ENCODE measurements around the gene MAS1L. TPM values are rescaled to one million over a fixed set of nuclear protein-coding genes. Genes with fewer than 3 reads are reported as not detected.

Gene MAS1L
- polyA plus RNA-seq, 1 experiment = not detected

DNA sequence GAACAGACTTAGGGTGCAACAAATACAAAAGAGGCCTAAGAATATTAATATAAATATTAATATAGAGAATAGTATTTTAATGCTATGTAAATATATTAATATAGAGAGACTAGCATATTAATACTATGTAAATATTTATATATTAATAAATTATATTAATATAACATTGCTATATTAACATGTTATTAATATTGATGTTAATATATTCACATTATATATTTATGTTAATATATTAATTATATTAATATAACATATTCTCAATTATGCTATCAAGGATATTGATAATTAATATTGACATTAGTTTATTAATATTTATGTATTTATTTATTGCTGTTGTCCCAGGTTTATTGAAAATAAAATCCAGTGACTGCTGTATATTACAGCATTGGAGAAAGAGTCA lies 1.1 kb upstream of the MAS1L start:
- CTCF ChIA-PET = no interaction called here
- POLR2A ChIA-PET = no interaction called here

DNA sequence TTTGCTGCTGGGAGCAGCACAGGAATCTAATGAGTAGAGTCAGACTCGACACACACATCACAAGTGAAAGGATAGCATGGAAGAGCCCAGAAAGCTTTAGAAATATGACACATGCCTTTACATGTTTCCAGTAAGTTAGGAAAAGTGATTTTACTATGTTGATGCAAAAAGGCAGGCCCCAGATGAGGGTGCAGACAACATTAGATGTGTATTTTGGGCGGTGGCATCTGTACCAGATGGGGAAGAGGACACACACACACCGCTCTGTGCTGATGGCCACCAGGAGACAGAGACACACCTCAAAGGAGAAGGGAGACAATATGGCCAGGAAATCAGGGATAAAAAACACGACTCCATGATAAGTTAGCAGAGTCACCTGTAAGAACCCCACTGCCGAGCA lies 625 bp downstream of the MAS1L start:
- Histone ChIP-seq H3K9me3 (ENCODE audit: control insufficient read depth, insufficient read depth, low read length) (0 out of 2 replicates have a peak, but pooled peaks cover 3% of the 10 kb centered on the region), H3K27ac (ENCODE audit: low read depth, low read length) (no peak overlapping the region), H3K4me3 (ENCODE audit: low read depth, low read length) (no peak overlapping the region), H3K27me3 (ENCODE audit: control insufficient read depth, insufficient read depth, low read length) (no peaks in the 10 kb centered on the region)
- CTCF ChIA-PET = no interaction called here
- TF ChIP-seq CTCF (IDR thresholded peaks at IDR 0.05; ENCODE audit: low read depth, low read length) = no peak
- DNase-seq (ENCODE audit: low read depth, low spot score) = no peak
- POLR2A ChIA-PET = no interaction called here

More for the DNA sequence above, 1.1 kb upstream of the MAS1L start:
- TF ChIP-seq CTCF (IDR thresholded peaks at IDR 0.05; ENCODE audit: low read depth, low read length) = no peak
- Histone ChIP-seq H3K4me3 (ENCODE audit: low read depth, low read length) (no peak overlapping the region), H3K27ac (ENCODE audit: low read depth, low read length) (no peak overlapping the region), H3K9me3 (ENCODE audit: control insufficient read depth, insufficient read depth, low read length) (0 out of 2 replicates have a peak, but pooled peaks cover 3% of the 10 kb centered on the region), H3K27me3 (ENCODE audit: control insufficient read depth, insufficient read depth, low read length) (no peaks in the 10 kb centered on the region)
- no peak for DNase-seq (ENCODE audit: low read depth, low spot score)

DNA sequence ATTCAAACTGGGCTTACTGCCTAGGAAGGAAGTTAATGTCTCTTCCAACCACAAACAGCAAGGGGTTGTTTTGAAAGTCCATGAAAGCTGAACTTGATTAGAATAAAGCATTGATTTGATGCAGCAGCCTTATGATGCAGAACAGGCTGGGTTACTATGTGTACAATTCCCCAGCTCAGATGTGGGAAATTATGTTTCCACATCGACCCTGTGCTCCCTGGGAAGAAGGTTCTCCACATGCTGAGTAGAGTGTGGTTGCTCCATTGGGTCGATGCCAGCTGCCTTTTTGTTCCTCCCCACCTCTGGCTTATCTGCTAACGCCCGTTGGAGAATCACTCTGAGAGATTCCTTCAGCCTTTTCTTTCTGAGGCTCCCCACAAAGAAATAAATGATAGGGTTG lies 1.2 kb downstream of the MAS1L start:
- ChIA-PET CTCF (no interaction called here), POLR2A (no interaction called here)
- TF ChIP-seq CTCF (IDR thresholded peaks at IDR 0.05; ENCODE audit: low read depth, low read length) = no peak
- H3K27me3 ChIP-seq (ENCODE audit: control insufficient read depth, insufficient read depth, low read length) = no peaks in the 10 kb centered on the region
- H3K27ac ChIP-seq (ENCODE audit: low read depth, low read length) = no peak overlapping the region
- H3K4me3 ChIP-seq (ENCODE audit: low read depth, low read length) = no peak overlapping the region
- H3K9me3 ChIP-seq (ENCODE audit: control insufficient read depth, insufficient read depth, low read length) = 0 out of 2 replicates have a peak, but pooled peaks cover 3% of the 10 kb centered on the region
- DNase-seq (ENCODE audit: low read depth, low spot score) = no peak

DNA sequence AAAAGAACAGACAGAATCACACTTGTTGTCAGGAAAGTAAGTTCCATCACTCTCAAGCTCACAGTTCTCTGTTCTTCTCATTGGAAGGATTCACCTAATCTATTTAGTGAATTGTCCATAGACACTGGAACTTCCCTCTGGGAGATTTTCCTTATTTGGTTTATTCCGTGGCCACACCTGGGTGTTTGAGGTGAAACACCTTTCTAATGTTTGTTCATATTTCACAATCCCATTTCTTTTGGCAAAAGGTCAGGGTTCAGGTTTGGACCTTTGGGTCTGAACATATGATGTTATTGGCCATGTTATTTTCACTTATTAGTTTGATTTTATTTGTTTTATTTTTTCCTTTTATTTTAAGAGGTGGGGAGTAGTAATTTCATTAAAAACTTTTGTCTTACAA lies 4.0 kb downstream of the MAS1L start:
- no peak for DNase-seq (ENCODE audit: low read depth, low spot score)
- TF ChIP-seq CTCF (IDR thresholded peaks at IDR 0.05; ENCODE audit: low read depth, low read length) = no peak
- ChIA-PET POLR2A (no interaction called here), CTCF (no interaction called here)
- Histone ChIP-seq H3K27ac (ENCODE audit: low read depth, low read length) (no peak overlapping the region), H3K27me3 (ENCODE audit: control insufficient read depth, insufficient read depth, low read length) (no peaks in the 10 kb centered on the region), H3K4me3 (ENCODE audit: low read depth, low read length) (no peak overlapping the region), H3K9me3 (ENCODE audit: control insufficient read depth, insufficient read depth, low read length) (peaks cover 3% of the 10 kb centered on the region; the same call in 1 of the 2 replicates)

DNA sequence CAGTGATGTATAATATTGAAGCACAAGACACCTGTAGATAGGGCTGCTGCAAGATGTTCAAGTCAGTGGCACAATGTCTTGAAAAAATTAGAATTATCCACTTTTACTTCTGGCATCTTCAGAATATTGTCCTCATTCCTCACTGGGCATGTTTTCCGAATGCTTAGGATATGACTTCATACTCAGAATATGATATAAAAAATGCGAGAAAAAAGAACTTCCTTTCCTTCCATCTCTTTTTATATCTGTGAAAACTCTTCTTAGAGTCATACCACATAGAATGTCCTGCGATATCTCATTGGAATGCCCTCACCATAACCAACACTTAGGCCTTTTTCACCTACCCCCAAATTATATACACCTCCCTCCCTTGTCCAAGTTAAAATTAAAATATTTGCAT lies 4.6 kb downstream of the MAS1L start:
- Histone ChIP-seq H3K27me3 (ENCODE audit: control insufficient read depth, insufficient read depth, low read length) (no peaks in the 10 kb centered on the region), H3K9me3 (ENCODE audit: control insufficient read depth, insufficient read depth, low read length) (peaks cover 3% of the 10 kb centered on the region; the same call in 1 of the 2 replicates), H3K27ac (ENCODE audit: low read depth, low read length) (no peak overlapping the region), H3K4me3 (ENCODE audit: low read depth, low read length) (no peak overlapping the region)
- no peak for DNase-seq (ENCODE audit: low read depth, low spot score)
- ChIA-PET POLR2A (no interaction called here), CTCF (no interaction called here)
- no peak for TF ChIP-seq CTCF (IDR thresholded peaks at IDR 0.05; ENCODE audit: low read depth, low read length)
